Stomach (tissue), 9 donors: Measurements from ENCODE around the gene SRCIN1. TPM values are rescaled to one million over a fixed set of nuclear protein-coding genes. Genes with fewer than 3 reads are reported as not detected.

Source experiments
- DNase-seq, 2 donors: peaks; one replicate each; pipeline versions ENCODE4 v3.0.0 to v3.0.0-alpha.2; 2013 to 2019
- H3K27ac ChIP-seq, 5 donors: fragments of 200-600 bp in 4 of 5; sonication (generic) in 4 of 5; one replicate each; pipeline ENCODE4 v1.5.1; 2013 to 2019; ENCODE audit warnings: mild to moderate bottlenecking in 1 of 5, moderate library complexity in 1 of 5
- H3K27me3 ChIP-seq, 3 donors: fragments of 200-600 bp; sonication (generic); one replicate each; pipeline ENCODE4 v1.5.1; 2017 to 2019; ENCODE audit warnings: mixed run types in 1 of 3
- H3K36me3 ChIP-seq, 4 donors: fragments of 200-600 bp; sonication (generic); 1 replicate in 3 of 4; 2 replicates in 1 of 4; pipeline ENCODE4 v1.5.1; 2016 to 2019
- H3K4me1 ChIP-seq, 4 donors: fragments of 200-600 bp; sonication (generic); one replicate each; pipeline ENCODE4 v1.5.1; 2016 to 2019
- H3K4me3 ChIP-seq, 4 donors: fragments of 200-600 bp; sonication (generic) in 3 of 4; one replicate each; pipeline ENCODE4 v1.5.1; 2016 to 2019; ENCODE audit warnings: mild to moderate bottlenecking in 1 of 4
- H3K9me3 ChIP-seq, 4 donors: fragments of 200-600 bp; sonication (generic); one replicate each; pipeline ENCODE4 v1.5.1; 2016 to 2019
- CTCF ChIP-seq, 7 experiments: fragments of 450-650 bp in 4 of 7; fragments of 200-600 bp in 3 of 7; sonication (generic) in 3 of 7; IDR thresholded peaks; one replicate each; pipeline ENCODE4 v1.5.1; 2016 to 2019; ENCODE audit warnings: antibody characterized with exemption in 7 of 7, control low read depth in 2 of 7, mild to moderate bottlenecking in 1 of 7
- EP300 ChIP-seq: sonication (generic); formaldehyde crosslinking; IDR thresholded peaks from one replicate; pipeline ENCODE4 v1.6.1; 2017; ENCODE audit warnings: antibody characterized with exemption
- POLR2A ChIP-seq, 4 donors: fragments of 450-650 bp; IDR thresholded peaks; one replicate each; pipeline ENCODE4 v1.6.1; 2016; ENCODE audit warnings: antibody characterized with exemption in 4 of 4, control low read depth in 2 of 4, mild to moderate bottlenecking in 1 of 4, moderate library complexity in 1 of 4
- POLR2AphosphoS5 ChIP-seq, 3 donors: sonication (generic); formaldehyde crosslinking; IDR thresholded peaks; one replicate each; pipeline ENCODE4 v1.6.1; 2016; ENCODE audit warnings: antibody characterized with exemption in 3 of 3
- WGBS, 5 donors: extraction: QIAGEN DNeasy Blood & Tissue Kit in 3 of 5; methylation state at CpG; one replicate each; pipeline versions ENCODE4 v1.1.5 to v1.1.7; 2013 to 2018; 5-methylcytosine and 5-hydroxymethylcytosine counted together
- intact Hi-C: fragments of 100-400 bp; cut with DNase I; formaldehyde crosslinking; loops from one replicate; pipeline ENCODE4 v1.15.1; 2023; ENCODE audit warnings: low total_unique reads
- polyA plus RNA-seq, 3 donors: library from polyadenylated mRNA; stranded (reverse); fragments of 200-250 nt; gene quantifications; one replicate each; pipeline ENCODE4 v1.2.3, GENCODE V29; 2013
- total RNA-seq, 5 donors: library from RNA; depleted of rRNA; stranded (reverse); fragments of >200 nt; gene quantifications; one replicate each; pipeline versions ENCODE4 v1.1.0 to v1.2.3, GENCODE V29; 2014 to 2016
- donor health status: healthy with polysubstance abuse.
- donor health status: Bipolar disorder and iron deficiency.
- donor health status: healthy.

The SRCIN1 gene
- total and polyA plus RNA-seq, 8 donors: 0.29 to 21.9 (median 1.9) TPM

- Histone ChIP-seq H3K36me3 (no peaks in the 10 kb centered on the region), H3K4me1 (peaks cover 0 to 29% (median 18%) of the 10 kb centered on the region in 4 donors), H3K27me3 (peaks cover under 1 to 98% (median 28%) of the 10 kb centered on the region in 3 donors), H3K9me3 (no peaks in the 10 kb centered on the region), H3K4me3 (no peak overlapping the region), H3K27ac (no peak overlapping the region)
- 63 to 79% (median 73%) methylated on average over 8 of the region's 8 CpGs for WGBS, 5 donors
- no peak for DNase-seq
- intact Hi-C loops: no loop called here
- TF ChIP-seq CTCF (IDR thresholded peaks at IDR 0.05) (no peak), POLR2AphosphoS5 (IDR thresholded peaks at IDR 0.05) (no peak), EP300 (no peak)
These were observed 4.8 kb downstream of the SRCIN1 start for GRCh38 chr17:38600906-38601305.

DNA sequence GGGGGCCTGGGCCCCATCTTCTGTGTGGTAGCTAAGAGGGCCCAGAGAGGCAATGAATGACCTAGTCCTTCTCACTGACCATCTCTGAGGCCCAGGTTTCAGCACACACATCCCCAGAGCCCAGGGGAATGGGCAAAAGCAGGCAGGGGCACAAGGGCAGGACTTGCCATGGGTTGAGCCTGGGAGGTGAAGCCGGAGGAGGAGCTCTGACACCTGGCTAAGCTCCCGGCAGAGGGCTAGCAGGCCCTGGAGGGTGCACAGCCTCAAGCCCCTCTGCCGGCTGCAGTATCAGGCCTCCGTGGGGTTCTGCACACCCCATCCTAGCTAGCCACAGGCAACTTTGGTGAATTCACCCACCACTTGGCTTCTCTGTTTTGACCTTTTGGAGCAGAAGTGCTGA is 5.3 kb downstream of the SRCIN1 start:
- Histone ChIP-seq H3K36me3 (no peaks in the 10 kb centered on the region), H3K27me3 (peaks cover 4 to 100% (median 32%) of the 10 kb centered on the region in 3 donors), H3K27ac (no peak overlapping the region), H3K4me3 (no peak overlapping the region), H3K4me1 (peaks cover 0 to 27% (median 17%) of the 10 kb centered on the region in 4 donors), H3K9me3 (no peaks in the 10 kb centered on the region)
- no peak for DNase-seq
- 64 to 85% (median 77%) methylated on average over 3 to 4 of the region's 4 CpGs for WGBS, 5 donors
- TF ChIP-seq POLR2AphosphoS5 (IDR thresholded peaks at IDR 0.05): no peak
- no peak for TF ChIP-seq CTCF (IDR thresholded peaks at IDR 0.05)
- no peak for TF ChIP-seq POLR2A (IDR thresholded peaks at IDR 0.05)
- no peak for TF ChIP-seq EP300
- intact Hi-C loops: no loop called here

DNA sequence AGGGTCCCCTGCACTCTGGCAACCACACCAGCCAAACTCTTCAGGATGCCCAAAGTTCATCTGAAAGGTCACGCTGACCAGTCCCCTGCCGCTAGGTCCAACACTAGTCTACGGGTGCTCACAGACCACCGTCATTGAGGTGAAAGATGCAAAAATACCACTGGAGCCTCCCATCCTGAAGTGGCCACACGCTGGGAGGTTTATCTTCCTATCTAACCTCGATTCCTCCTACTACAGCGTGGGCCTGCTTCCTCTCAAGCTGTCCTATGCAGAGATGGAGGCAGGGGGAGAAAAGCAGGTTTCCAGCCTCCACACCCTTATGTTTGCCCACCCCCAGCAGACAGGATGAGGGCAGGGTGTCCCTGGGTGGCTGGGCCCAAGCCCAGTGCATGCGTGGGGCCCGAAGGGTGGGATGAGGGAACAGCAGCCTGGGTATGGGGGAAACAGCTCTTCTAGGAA is 6.3 kb downstream of the SRCIN1 start:
- Histone ChIP-seq H3K9me3 (no peaks in the 10 kb centered on the region), H3K27ac (no peak overlapping the region), H3K4me3 (no peak overlapping the region), H3K4me1 (peaks cover 0 to 17% (median 7%) of the 10 kb centered on the region in 4 donors), H3K27me3 (peaks cover 4 to 100% (median 22%) of the 10 kb centered on the region in 3 donors), H3K36me3 (no peaks in the 10 kb centered on the region)
- WGBS, 5 donors: 62 to 72% (median 67%) methylated on average over 9 of the region's 9 CpGs
- intact Hi-C loops: no loop called here
- TF ChIP-seq EP300 (no peak), POLR2AphosphoS5 (IDR thresholded peaks at IDR 0.05) (no peak), CTCF (IDR thresholded peaks at IDR 0.05) (no peak), POLR2A (IDR thresholded peaks at IDR 0.05) (no peak)
- no peak for DNase-seq

- H3K4me3 ChIP-seq: no peak overlapping the region
- no peak for DNase-seq
- TF ChIP-seq POLR2AphosphoS5 (IDR thresholded peaks at IDR 0.05) (no peak), POLR2A (IDR thresholded peaks at IDR 0.05) (no peak), CTCF (IDR thresholded peaks at IDR 0.05) (no peak), EP300 (no peak)
- WGBS, 5 donors: 48 to 70% (median 54%) methylated on average over 3 of the region's 3 CpGs
- peaks cover 0 to 15% (median 6%) of the 10 kb centered on the region in 4 donors for H3K4me1 ChIP-seq
- intact Hi-C loops: no loop called here
- H3K36me3 ChIP-seq: no peaks in the 10 kb centered on the region
- H3K27me3 ChIP-seq: peaks cover 4 to 100% (median 21%) of the 10 kb centered on the region in 3 donors
- no peak overlapping the region for H3K27ac ChIP-seq
- H3K9me3 ChIP-seq: no peaks in the 10 kb centered on the region
These were observed 6.8 kb downstream of the SRCIN1 start for GRCh38 chr17:38598995-38599394.
